ENCODE data around the gene ELP6.
"Not testable (repeated sequence)": the region's sequence is repeated elsewhere in the genome, so short reads cannot be mapped to it uniquely, and the experiment has no call there.

The ELP6 gene

GRCh38 chr3:47515100-47515499 is 1.6 kb upstream of the ELP6 start:
- H3K36me3 ChIP-seq (ENCODE audit: control insufficient read depth, insufficient read depth, low read length): peaks cover 10% of the 10 kb centered on the region
- no peak overlapping the region for H3K4me3 ChIP-seq (ENCODE audit: insufficient read depth, low read depth, low read length)
- no peaks in the 10 kb centered on the region for H3K9me3 ChIP-seq (ENCODE audit: control insufficient read depth, low read length)
- 94 to 96% methylated on average over 5 of the region's 5 CpGs for WGBS, 2 experiments
- H3K4me1 ChIP-seq (ENCODE audit: control insufficient read depth, insufficient read depth, low read length): no peaks in the 10 kb centered on the region
- H3K27me3 ChIP-seq (ENCODE audit: control insufficient read depth, insufficient read depth, low read length, poor library complexity, severe bottlenecking): no peaks in the 10 kb centered on the region
- H3K27ac ChIP-seq (ENCODE audit: insufficient read depth, low read depth, low read length, poor library complexity, severe bottlenecking): no peak overlapping the region

- Histone ChIP-seq H3K27ac (ENCODE audit: insufficient read depth, low read depth, low read length, poor library complexity, severe bottlenecking) (no peak overlapping the region), H3K27me3 (ENCODE audit: control insufficient read depth, insufficient read depth, low read length, poor library complexity, severe bottlenecking) (no peaks in the 10 kb centered on the region), H3K4me1 (ENCODE audit: control insufficient read depth, insufficient read depth, low read length) (no peaks in the 10 kb centered on the region), H3K4me3 (ENCODE audit: insufficient read depth, low read depth, low read length) (peak overlapping the region; percentile 53), H3K9me3 (ENCODE audit: control insufficient read depth, low read length) (no peaks in the 10 kb centered on the region), H3K36me3 (ENCODE audit: control insufficient read depth, insufficient read depth, low read length) (peaks cover 13% of the 10 kb centered on the region)
- 18 to 21% methylated on average over 34 to 36 of the region's 36 CpGs for WGBS, 2 experiments
Observed at GRCh38 chr3:47512416-47513124, 942 bp downstream of the ELP6 start.

GRCh38 chr3:47505267-47505666 is 8.2 kb downstream of the ELP6 start:
- peaks cover 18% of the 10 kb centered on the region for H3K36me3 ChIP-seq (ENCODE audit: control insufficient read depth, insufficient read depth, low read length)

GRCh38 chr3:47504113-47504512 is 9.4 kb downstream of the ELP6 start:
- WGBS, 2 experiments: 94 to 95% methylated on average over 7 of the region's 7 CpGs
- Histone ChIP-seq H3K27me3 (ENCODE audit: control insufficient read depth, insufficient read depth, low read length, poor library complexity, severe bottlenecking) (no peaks in the 10 kb centered on the region), H3K4me3 (ENCODE audit: insufficient read depth, low read depth, low read length) (no peak overlapping the region), H3K9me3 (ENCODE audit: control insufficient read depth, low read length) (no peaks in the 10 kb centered on the region), H3K27ac (ENCODE audit: insufficient read depth, low read depth, low read length, poor library complexity, severe bottlenecking) (no peak overlapping the region), H3K4me1 (ENCODE audit: control insufficient read depth, insufficient read depth, low read length) (no peaks in the 10 kb centered on the region), H3K36me3 (ENCODE audit: control insufficient read depth, insufficient read depth, low read length) (peaks cover 19% of the 10 kb centered on the region)

More at GRCh38 chr3:47505267-47505666, 8.2 kb downstream of the ELP6 start:
- not testable (repeated sequence) for H3K9me3 ChIP-seq (ENCODE audit: control insufficient read depth, low read length); H3K4me1 ChIP-seq (ENCODE audit: control insufficient read depth, insufficient read depth, low read length); H3K27ac ChIP-seq (ENCODE audit: insufficient read depth, low read depth, low read length, poor library complexity, severe bottlenecking); H3K4me3 ChIP-seq (ENCODE audit: insufficient read depth, low read depth, low read length); H3K27me3 ChIP-seq (ENCODE audit: control insufficient read depth, insufficient read depth, low read length, poor library complexity, severe bottlenecking)
- WGBS, 2 experiments: 94 to 98% methylated on average over 3 to 5 of the region's 6 CpGs

- H3K9me3 ChIP-seq (ENCODE audit: control insufficient read depth, low read length): no peaks in the 10 kb centered on the region
- 94 to 97% methylated on average over 2 of the region's 2 CpGs for WGBS, 2 experiments
- no peaks in the 10 kb centered on the region for H3K4me1 ChIP-seq (ENCODE audit: control insufficient read depth, insufficient read depth, low read length)
- H3K36me3 ChIP-seq (ENCODE audit: control insufficient read depth, insufficient read depth, low read length): peaks cover 28% of the 10 kb centered on the region
- H3K27ac ChIP-seq (ENCODE audit: insufficient read depth, low read depth, low read length, poor library complexity, severe bottlenecking): no peak overlapping the region
- no peaks in the 10 kb centered on the region for H3K27me3 ChIP-seq (ENCODE audit: control insufficient read depth, insufficient read depth, low read length, poor library complexity, severe bottlenecking)
- no peak overlapping the region for H3K4me3 ChIP-seq (ENCODE audit: insufficient read depth, low read depth, low read length)
Observed at GRCh38 chr3:47503033-47503432, 10.5 kb downstream of the ELP6 start.

- H3K36me3 ChIP-seq (ENCODE audit: control insufficient read depth, insufficient read depth, low read length): peaks cover 39% of the 10 kb centered on the region
- no peaks in the 10 kb centered on the region for H3K27me3 ChIP-seq (ENCODE audit: control insufficient read depth, insufficient read depth, low read length, poor library complexity, severe bottlenecking)
- H3K9me3 ChIP-seq (ENCODE audit: control insufficient read depth, low read length): no peaks in the 10 kb centered on the region
- H3K4me1 ChIP-seq (ENCODE audit: control insufficient read depth, insufficient read depth, low read length): no peaks in the 10 kb centered on the region
- H3K4me3 ChIP-seq (ENCODE audit: insufficient read depth, low read depth, low read length): no peak overlapping the region
- H3K27ac ChIP-seq (ENCODE audit: insufficient read depth, low read depth, low read length, poor library complexity, severe bottlenecking): no peak overlapping the region
Observed at GRCh38 chr3:47496892-47497291, 16.6 kb downstream of the ELP6 start.

GRCh38 chr3:47495886-47496285 is 17.6 kb downstream of the ELP6 start:
- no peaks in the 10 kb centered on the region for H3K27me3 ChIP-seq (ENCODE audit: control insufficient read depth, insufficient read depth, low read length, poor library complexity, severe bottlenecking)
- H3K27ac ChIP-seq (ENCODE audit: insufficient read depth, low read depth, low read length, poor library complexity, severe bottlenecking): no peak overlapping the region
- WGBS, 2 experiments: 94 to 95% methylated on average over 8 of the region's 8 CpGs
- peaks cover 32% of the 10 kb centered on the region for H3K36me3 ChIP-seq (ENCODE audit: control insufficient read depth, insufficient read depth, low read length)
- no peaks in the 10 kb centered on the region for H3K9me3 ChIP-seq (ENCODE audit: control insufficient read depth, low read length)
- H3K4me1 ChIP-seq (ENCODE audit: control insufficient read depth, insufficient read depth, low read length): no peaks in the 10 kb centered on the region
- no peak overlapping the region for H3K4me3 ChIP-seq (ENCODE audit: insufficient read depth, low read depth, low read length)

- H3K36me3 ChIP-seq (ENCODE audit: control insufficient read depth, insufficient read depth, low read length): peaks cover 29% of the 10 kb centered on the region
- WGBS, 2 experiments: 95 to 96% methylated on average over 4 of the region's 4 CpGs
- no peaks in the 10 kb centered on the region for H3K4me1 ChIP-seq (ENCODE audit: control insufficient read depth, insufficient read depth, low read length)
- H3K4me3 ChIP-seq (ENCODE audit: insufficient read depth, low read depth, low read length): no peak overlapping the region
- no peak overlapping the region for H3K27ac ChIP-seq (ENCODE audit: insufficient read depth, low read depth, low read length, poor library complexity, severe bottlenecking)
- no peaks in the 10 kb centered on the region for H3K27me3 ChIP-seq (ENCODE audit: control insufficient read depth, insufficient read depth, low read length, poor library complexity, severe bottlenecking)
- no peaks in the 10 kb centered on the region for H3K9me3 ChIP-seq (ENCODE audit: control insufficient read depth, low read length)
Observed at GRCh38 chr3:47495111-47495510, 18.4 kb downstream of the ELP6 start.

- Histone ChIP-seq H3K27ac (ENCODE audit: insufficient read depth, low read depth, low read length, poor library complexity, severe bottlenecking) (no peak overlapping the region), H3K4me1 (ENCODE audit: control insufficient read depth, insufficient read depth, low read length) (no peaks in the 10 kb centered on the region), H3K36me3 (ENCODE audit: control insufficient read depth, insufficient read depth, low read length) (peaks cover 10% of the 10 kb centered on the region), H3K4me3 (ENCODE audit: insufficient read depth, low read depth, low read length) (no peak overlapping the region), H3K9me3 (ENCODE audit: control insufficient read depth, low read length) (no peaks in the 10 kb centered on the region), H3K27me3 (ENCODE audit: control insufficient read depth, insufficient read depth, low read length, poor library complexity, severe bottlenecking) (no peaks in the 10 kb centered on the region)
- 90% methylated on average over 12 of the region's 12 CpGs for WGBS, 2 experiments
Observed at GRCh38 chr3:47491777-47492176, 21.7 kb downstream of the ELP6 start.

- Histone ChIP-seq H3K4me1 (ENCODE audit: control insufficient read depth, insufficient read depth, low read length) (no peaks in the 10 kb centered on the region), H3K9me3 (ENCODE audit: control insufficient read depth, low read length) (no peaks in the 10 kb centered on the region), H3K4me3 (ENCODE audit: insufficient read depth, low read depth, low read length) (no peak overlapping the region), H3K27ac (ENCODE audit: insufficient read depth, low read depth, low read length, poor library complexity, severe bottlenecking) (no peak overlapping the region), H3K27me3 (ENCODE audit: control insufficient read depth, insufficient read depth, low read length, poor library complexity, severe bottlenecking) (no peaks in the 10 kb centered on the region), H3K36me3 (ENCODE audit: control insufficient read depth, insufficient read depth, low read length) (peaks cover 9% of the 10 kb centered on the region)
- WGBS, 2 experiments: 95% methylated on average over 3 of the region's 3 CpGs
Observed at GRCh38 chr3:47491186-47491585, 22.3 kb downstream of the ELP6 start.

GRCh38 chr3:47487265-47487664 is 26.2 kb downstream of the ELP6 start:
- no peaks in the 10 kb centered on the region for H3K27me3 ChIP-seq (ENCODE audit: control insufficient read depth, insufficient read depth, low read length, poor library complexity, severe bottlenecking)
- no peaks in the 10 kb centered on the region for H3K36me3 ChIP-seq (ENCODE audit: control insufficient read depth, insufficient read depth, low read length)
- H3K4me3 ChIP-seq (ENCODE audit: insufficient read depth, low read depth, low read length): no peak overlapping the region
- H3K9me3 ChIP-seq (ENCODE audit: control insufficient read depth, low read length): no peaks in the 10 kb centered on the region
- WGBS, 2 experiments: 95 to 98% methylated on average over 2 of the region's 2 CpGs
- peaks cover 1% of the 10 kb centered on the region for H3K4me1 ChIP-seq (ENCODE audit: control insufficient read depth, insufficient read depth, low read length)
- no peak overlapping the region for H3K27ac ChIP-seq (ENCODE audit: insufficient read depth, low read depth, low read length, poor library complexity, severe bottlenecking)
